Tibial artery (tissue), 4 donors: ENCODE measurements around the gene BABAM1.

Experiments used
- DNase-seq, 2 donors: peaks; one replicate each; pipeline ENCODE4 v3.0.0-alpha.2; 2019
- H3K27ac ChIP-seq, 2 donors: fragments of 200-600 bp; sonication (generic) in 1 of 2; 1 replicate in 1 of 2; 2 replicates in 1 of 2; pipeline ENCODE4 v1.5.1; 2018 to 2019; ENCODE audit warnings: mild to moderate bottlenecking in 1 of 2
- H3K27me3 ChIP-seq, 2 donors: fragments of 200-600 bp; sonication (generic) in 1 of 2; one replicate each; pipeline versions ENCODE4 v1.5.1 to v1.6.0; 2016 to 2019
- H3K36me3 ChIP-seq, 3 donors: fragments of 200-600 bp; sonication (generic) in 2 of 3; one replicate each; pipeline ENCODE4 v1.5.1; 2016 to 2019; ENCODE audit warnings: mild to moderate bottlenecking in 2 of 3
- H3K4me1 ChIP-seq, 4 donors: fragments of 200-600 bp; sonication (generic) in 2 of 4; 1 replicate in 3 of 4; 2 replicates in 1 of 4; pipeline ENCODE4 v1.5.1; 2016 to 2019
- H3K4me3 ChIP-seq, 2 donors: fragments of 200-600 bp; sonication (generic) in 1 of 2; 1 replicate in 1 of 2; 2 replicates in 1 of 2; pipeline ENCODE4 v1.5.1; 2018 to 2019; ENCODE audit warnings: mild to moderate bottlenecking in 2 of 2
- H3K9me3 ChIP-seq, 3 donors: fragments of 200-600 bp; sonication (generic) in 1 of 3; one replicate each; pipeline ENCODE4 v1.5.1; 2016 to 2019
- CTCF ChIP-seq, 2 experiments: fragments of 200-600 bp in 1 of 2; fragments of 450-650 bp in 1 of 2; IDR thresholded peaks; one replicate each; pipeline ENCODE4 v1.5.1; 2017 to 2019; ENCODE audit warnings: antibody characterized with exemption in 2 of 2, mild to moderate bottlenecking in 1 of 2, moderate library complexity in 1 of 2
- intact Hi-C: fragments of 100-400 bp; cut with DNase I; formaldehyde crosslinking; loops from one replicate; pipeline ENCODE4 v1.15.0; 2023; ENCODE audit warnings: low total_unique reads

Gene BABAM1

GRCh38 chr19:17266975-17267788, at the start of gene BABAM1:
BABAM1 (plus strand) TSS chr19:17267443; CDS start chr19:17268807, 1,364 bp downstream.
- peak within 1 kb of the TSS; percentile 70 to 74 for H3K27ac ChIP-seq
- TF ChIP-seq CTCF (IDR thresholded peaks at IDR 0.05): peak in 1 of 2 experiments; percentile 43
- no peaks in the 10 kb centered on the region for H3K27me3 ChIP-seq
- H3K4me1 ChIP-seq: peaks cover 0 to 14% (median 12%) of the 10 kb centered on the region in 4 donors
- intact Hi-C loops: no loop called here
- H3K9me3 ChIP-seq: no peaks in the 10 kb centered on the region
- H3K4me3 ChIP-seq: peak within 1 kb of the TSS; percentile 69 to 78
- H3K36me3 ChIP-seq: peaks cover 26 to 36% (median 31%) of the 10 kb centered on the region in 3 donors
- DNase-seq: peak; percentile 97

- intact Hi-C loops: no loop called here
These were observed 48.0 kb upstream of the BABAM1 start for GRCh38 chr19:17219286-17219685.

GRCh38 chr19:17220207-17220758, 47.0 kb upstream of the BABAM1 start:
- TF ChIP-seq CTCF (IDR thresholded peaks at IDR 0.05): no peak
- H3K27me3 ChIP-seq: no peaks in the 10 kb centered on the region
- H3K36me3 ChIP-seq: peaks cover 14 to 29% (median 19%) of the 10 kb centered on the region in 3 donors
- peaks cover 0 to 16% (median 9%) of the 10 kb centered on the region in 4 donors for H3K4me1 ChIP-seq
- H3K27ac ChIP-seq: peak overlapping the region in 1 of 2 donors; percentile 42
- H3K9me3 ChIP-seq: no peaks in the 10 kb centered on the region
- intact Hi-C loops: no loop called here
- DNase-seq: no peak
- H3K4me3 ChIP-seq: no peak overlapping the region

More at GRCh38 chr19:17219286-17219685, 48.0 kb upstream of the BABAM1 start:
- TF ChIP-seq CTCF (IDR thresholded peaks at IDR 0.05): no peak
- H3K4me1 ChIP-seq: peaks cover 0 to 24% (median 16%) of the 10 kb centered on the region in 4 donors
- no peaks in the 10 kb centered on the region for H3K9me3 ChIP-seq
- no peaks in the 10 kb centered on the region for H3K27me3 ChIP-seq
- DNase-seq: no peak
- H3K36me3 ChIP-seq: peaks cover 14 to 29% (median 19%) of the 10 kb centered on the region in 3 donors
- no peak overlapping the region for H3K27ac ChIP-seq
- H3K4me3 ChIP-seq: no peak overlapping the region

GRCh38 chr19:17225053-17225452, 42.2 kb upstream of the BABAM1 start:
- H3K4me3 ChIP-seq: peak overlapping the region in 1 of 2 donors; percentile 65
- no peak overlapping the region for H3K27ac ChIP-seq
- no peaks in the 10 kb centered on the region for H3K9me3 ChIP-seq
- no peak for DNase-seq
- peaks cover 0 to 22% (median 10%) of the 10 kb centered on the region in 4 donors for H3K4me1 ChIP-seq
- intact Hi-C loops: no loop called here
- H3K27me3 ChIP-seq: no peaks in the 10 kb centered on the region
- no peak for TF ChIP-seq CTCF (IDR thresholded peaks at IDR 0.05)
- peaks cover 0 to 15% (median 5%) of the 10 kb centered on the region in 3 donors for H3K36me3 ChIP-seq

GRCh38 chr19:17226002-17226933, 41.0 kb upstream of the BABAM1 start, which contains the start of gene OCEL1:
OCEL1 (plus strand) TSS chr19:17226226; CDS start chr19:17226248, 22 bp downstream.
- Histone ChIP-seq H3K27me3 (no peaks in the 10 kb centered on the region), H3K4me3 (peak within 1 kb of the TSS; percentile 65 to 73), H3K4me1 (peaks cover 0 to 18% (median 10%) of the 10 kb centered on the region in 4 donors), H3K27ac (peak within 1 kb of the TSS; percentile 89 to 94), H3K36me3 (peaks cover 0 to 26% (median 9%) of the 10 kb centered on the region in 3 donors), H3K9me3 (no peaks in the 10 kb centered on the region)
- peak; percentile 99 for DNase-seq
- intact Hi-C loops: no loop called here
- TF ChIP-seq CTCF (IDR thresholded peaks at IDR 0.05): peak in 1 of 2 experiments; percentile 24
